ENCODE measurements around the gene IGFL1.
"Not testable (repeated sequence)": the region's sequence is repeated elsewhere in the genome, so short reads cannot be mapped to it uniquely, and the experiment has no call there.

IGFL1 gene

GRCh38 chr19:46202872-46203860, 26.4 kb upstream of the IGFL1 start:
- DNase-seq: no peak

GRCh38 chr19:46204008-46204407, 25.5 kb upstream of the IGFL1 start:
- no peak for DNase-seq

GRCh38 chr19:46205183-46205984, 24.2 kb upstream of the IGFL1 start:
- DNase-seq: no peak

DNA sequence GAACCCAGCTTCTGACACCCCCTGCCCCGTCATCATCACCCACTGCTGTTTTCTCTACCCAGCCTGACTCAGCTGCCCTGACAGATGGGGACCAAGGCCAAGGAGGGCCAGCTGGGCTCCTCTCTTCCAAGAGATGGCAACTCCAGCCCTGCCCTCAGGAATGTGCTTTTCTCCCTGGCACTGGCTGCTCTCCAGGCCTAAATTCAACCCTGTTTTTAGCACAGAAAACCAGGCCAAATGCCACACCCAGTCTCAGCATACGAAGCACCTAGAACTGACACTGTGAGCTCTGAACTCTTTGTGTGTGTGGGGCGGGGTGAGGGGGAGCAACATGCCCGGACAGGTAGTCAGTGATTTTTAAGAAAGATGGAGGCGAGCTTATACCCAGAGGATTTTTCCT, 23.4 kb upstream of the IGFL1 start:
- no peak for DNase-seq

GRCh38 chr19:46206682-46207081, 22.9 kb upstream of the IGFL1 start:
- DNase-seq: no peak

DNA sequence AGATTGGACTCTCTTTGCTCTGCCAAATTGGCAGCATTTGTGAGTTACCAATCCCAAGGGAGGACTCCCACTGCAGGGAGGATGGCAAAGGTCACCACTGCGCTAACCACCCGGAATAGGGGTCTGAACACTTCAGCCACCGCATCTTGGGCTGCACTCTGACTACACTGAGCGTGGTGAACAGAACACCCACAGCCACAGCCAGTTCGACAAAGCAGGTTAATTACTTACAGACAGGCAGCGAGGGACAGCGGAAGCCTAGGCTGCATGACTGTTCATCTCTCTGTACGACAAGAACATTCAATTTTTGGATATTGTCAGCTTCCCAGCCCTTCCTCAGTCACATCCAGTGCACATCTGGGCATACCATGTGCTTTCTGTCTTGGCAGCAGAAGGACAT, 21.7 kb upstream of the IGFL1 start:
- DNase-seq: not testable (repeated sequence)

DNA sequence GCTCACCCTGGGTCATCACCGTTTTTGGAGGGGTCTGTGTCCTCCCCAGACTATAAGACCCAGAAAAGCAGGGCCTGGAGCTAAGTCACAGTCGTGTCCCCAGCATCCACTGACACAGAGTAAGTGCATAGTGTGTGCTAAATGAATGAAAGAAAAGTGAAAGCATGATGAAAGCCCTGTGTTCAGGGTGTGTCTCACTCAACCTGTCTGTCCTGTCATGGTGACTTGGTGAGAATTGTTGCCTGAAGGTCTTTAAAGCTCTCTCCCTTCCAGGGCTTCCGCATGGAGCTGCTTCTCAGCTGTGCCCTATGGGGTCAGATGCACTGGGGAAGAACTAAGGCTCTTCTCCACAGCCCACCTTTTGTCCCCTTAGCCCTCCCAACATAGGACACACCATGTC, 20.5 kb upstream of the IGFL1 start:
- DNase-seq: no peak

DNA sequence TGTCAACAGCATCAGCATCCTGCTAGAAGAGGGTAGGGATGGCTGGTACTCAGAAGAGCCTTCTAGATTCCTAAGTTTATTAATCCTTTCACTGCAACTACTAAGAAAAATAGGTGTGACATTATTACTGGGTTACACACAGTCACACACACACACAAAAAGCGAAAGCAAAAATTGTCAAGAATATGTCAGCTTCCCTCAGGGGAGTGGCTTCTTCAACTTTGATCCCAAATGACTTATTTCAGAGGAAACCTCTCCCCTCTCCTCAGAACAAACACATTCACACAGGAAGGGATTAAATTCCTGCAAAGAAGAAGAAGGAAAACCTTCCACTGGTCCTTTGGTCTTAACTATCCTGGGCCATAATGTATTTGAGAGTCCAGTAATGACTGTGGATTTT, 20.1 kb upstream of the IGFL1 start:
- no peak for DNase-seq

GRCh38 chr19:46210669-46211068, 18.9 kb upstream of the IGFL1 start:
- DNase-seq: no peak

GRCh38 chr19:46211201-46211881, 18.2 kb upstream of the IGFL1 start:
- DNase-seq: no peak

DNA sequence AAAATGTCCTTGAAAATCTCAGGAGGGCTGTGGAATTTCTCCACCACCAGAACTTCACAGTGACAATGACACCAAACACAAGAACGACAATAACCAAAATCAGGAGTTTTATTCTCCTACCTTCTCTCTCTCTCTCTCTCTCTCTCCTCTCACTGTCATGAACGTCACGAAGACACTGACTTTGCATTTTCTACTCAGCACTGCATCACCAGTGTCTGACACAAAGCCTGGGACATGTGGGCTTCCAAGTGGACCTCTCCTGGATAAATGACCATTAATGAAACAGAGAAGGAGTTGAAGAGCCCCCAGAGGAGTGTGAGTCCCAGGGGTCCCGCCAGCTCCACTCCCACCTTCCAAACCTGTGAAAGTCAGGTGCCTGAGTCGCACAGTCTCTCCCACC, 16.9 kb upstream of the IGFL1 start:
- DNase-seq: not testable (repeated sequence)

- no peak for DNase-seq
These were observed 16.4 kb upstream of the IGFL1 start for GRCh38 chr19:46213156-46213555.

DNA sequence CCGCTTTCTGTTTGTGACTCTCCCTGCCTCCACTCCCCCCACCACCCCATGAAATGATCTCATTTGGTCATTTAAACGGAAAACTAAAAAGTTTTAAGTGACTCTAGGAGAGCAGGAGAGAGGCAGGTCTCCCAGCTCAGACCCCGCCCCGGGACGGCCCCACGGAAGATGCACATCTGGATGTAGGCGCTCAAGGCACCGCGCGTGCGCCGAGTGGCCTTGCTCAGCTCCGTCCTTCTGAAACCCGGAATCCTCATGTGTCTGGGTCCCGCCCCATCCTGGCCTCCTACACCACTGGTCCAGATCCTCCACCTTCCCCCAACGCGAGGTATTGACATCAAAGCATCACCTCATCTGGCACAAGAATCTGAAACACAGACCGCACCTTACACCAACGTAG, 15.7 kb upstream of the IGFL1 start:
- no peak for DNase-seq

DNA sequence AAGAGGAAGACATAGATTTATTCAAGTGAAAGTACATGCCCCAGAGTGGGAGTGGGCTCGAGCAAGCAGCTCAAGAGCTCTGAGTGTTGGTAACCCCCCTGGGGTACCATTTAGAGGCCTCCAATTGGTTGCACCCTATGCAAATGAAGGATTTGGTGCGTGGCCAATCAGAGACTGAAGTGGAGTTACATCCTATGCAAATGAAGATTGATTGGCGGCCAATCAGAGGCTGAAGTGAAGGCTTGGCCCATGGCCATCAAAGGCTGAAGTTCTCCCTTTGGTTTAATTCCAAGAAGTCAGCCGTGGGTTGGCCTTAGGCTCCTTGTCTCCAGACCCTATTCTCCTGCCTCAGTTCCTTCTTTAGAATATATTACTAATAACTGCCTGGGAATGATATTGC, 12.9 kb upstream of the IGFL1 start:
- DNase-seq: no peak

DNA sequence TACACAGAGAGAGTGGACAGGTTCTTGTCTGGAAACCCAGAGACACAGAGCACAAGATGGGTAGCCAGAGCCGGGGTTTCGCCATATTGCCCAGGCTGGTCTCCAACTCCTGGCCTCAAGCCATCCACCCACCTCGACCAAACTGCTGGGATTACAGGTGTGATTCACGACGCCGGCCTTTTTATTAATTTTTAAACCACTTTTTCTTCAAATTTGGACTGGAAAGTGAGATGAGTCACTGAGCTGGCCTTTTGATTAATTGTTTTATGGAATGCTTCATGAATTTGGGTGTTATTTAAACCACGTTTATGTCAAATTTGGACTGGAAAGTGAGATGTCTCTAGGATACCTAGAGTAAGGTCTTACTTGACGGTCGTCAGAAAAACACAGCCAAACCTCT, 12.1 kb upstream of the IGFL1 start:
- DNase-seq: no peak

DNA sequence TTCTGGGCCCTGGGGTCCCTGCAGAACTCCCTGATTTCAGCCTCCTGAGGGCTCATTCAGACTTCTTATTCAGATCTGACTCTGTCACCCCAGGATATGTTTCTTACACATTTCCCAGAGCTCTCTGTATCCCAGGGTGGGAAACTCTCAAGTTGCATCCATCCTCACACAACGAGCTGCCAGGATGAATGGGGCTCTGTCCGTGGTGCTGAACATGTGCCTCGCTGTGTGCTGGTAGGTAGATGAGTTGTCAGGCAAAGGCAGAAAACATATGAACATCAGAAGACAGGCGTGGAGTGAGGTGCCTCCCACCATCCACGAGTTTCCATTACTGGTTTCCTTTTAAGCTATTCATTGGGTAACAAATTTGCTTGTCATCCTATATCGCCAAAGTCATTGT, 11.4 kb upstream of the IGFL1 start:
- peak in 1 of 2 donors; percentile 5 for DNase-seq

DNA sequence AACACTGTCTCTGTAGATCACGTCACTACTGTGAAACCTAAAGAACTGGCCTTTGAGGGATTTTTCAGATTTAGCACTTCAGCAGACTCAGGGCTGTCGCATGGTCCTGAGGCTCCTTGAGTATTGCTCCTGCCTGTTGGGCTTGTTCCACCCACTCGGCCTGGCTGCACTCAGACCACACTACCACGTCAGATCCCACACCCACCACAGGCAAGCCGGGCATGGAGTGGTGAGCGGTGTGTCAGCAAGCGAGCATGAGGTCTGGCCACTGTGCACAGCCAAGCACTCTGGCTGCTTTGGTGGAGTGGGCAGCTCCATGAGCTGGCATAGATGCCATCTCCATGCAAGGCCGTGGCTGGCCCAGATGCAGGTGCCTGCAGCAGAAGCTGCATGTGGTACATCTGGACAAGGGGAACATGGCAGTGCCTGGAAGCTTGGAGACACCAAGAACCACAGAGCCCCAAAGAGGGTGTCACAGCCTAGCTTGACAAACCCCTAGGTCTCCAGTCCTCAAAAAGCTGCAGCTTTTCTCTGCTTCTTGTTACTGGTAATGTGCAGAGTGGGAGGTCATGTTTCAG, 9.4 kb upstream of the IGFL1 start:
- DNase-seq: no peak

- no peak for DNase-seq
These were observed 8.4 kb upstream of the IGFL1 start for GRCh38 chr19:46221152-46221551.

DNA sequence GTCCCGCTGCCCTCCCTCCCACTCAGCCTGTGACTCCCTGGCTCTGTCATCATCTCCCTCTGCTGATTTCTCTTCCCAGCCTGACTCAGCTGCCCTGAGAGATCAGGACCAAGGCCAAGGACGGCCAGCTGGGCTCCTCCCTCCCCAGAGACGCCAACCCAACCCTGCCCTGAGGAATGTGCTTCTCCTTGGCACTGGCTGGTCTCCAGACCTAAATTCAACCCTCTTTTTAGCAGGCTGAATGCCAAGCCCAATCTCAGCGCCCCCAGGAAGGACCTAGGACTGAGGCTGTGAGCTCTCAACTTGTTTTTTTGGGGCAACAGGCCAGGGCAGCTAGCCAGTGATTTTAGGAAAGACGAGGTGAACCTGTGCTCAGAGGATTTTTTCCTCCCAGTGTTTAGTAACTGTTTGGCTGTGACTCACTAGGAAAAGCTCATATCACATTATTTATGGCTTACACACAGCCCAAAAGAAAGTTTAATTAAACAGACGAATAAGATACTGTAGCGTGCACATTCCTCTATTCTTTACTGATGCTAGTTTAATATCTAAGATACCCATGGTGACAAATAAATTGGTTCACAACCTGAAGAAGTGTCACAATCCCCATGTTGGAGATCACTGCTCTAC, 7.4 kb upstream of the IGFL1 start:
- DNase-seq: no peak

- DNase-seq: not testable (repeated sequence)
These were observed 5.8 kb upstream of the IGFL1 start for GRCh38 chr19:46223787-46224186.

- DNase-seq: no peak
These were observed 4.8 kb upstream of the IGFL1 start for GRCh38 chr19:46224773-46225172.

DNA sequence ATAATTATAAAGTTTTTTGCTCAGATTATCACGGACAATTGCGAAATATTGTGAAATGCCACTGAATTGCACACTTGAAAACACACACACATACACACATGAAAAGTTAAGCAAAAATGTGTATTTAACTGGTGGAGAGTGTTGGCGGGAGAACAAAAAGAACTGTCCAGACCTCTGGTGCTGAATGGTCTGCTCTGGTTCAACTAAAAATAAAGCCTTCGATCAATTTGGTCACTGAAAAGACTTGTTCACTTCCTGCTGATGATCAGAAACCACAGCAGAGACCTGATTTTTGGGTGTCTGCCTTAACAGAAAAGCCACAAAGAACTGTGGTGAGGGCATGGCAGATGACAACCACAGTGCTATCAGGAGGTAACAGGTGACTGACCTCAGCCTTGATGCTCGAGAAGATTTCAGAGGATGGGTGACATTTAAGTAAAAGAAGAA, 4.0 kb upstream of the IGFL1 start:
- no peak for DNase-seq
